ENCODE measurements around the gene RAB7A. TPM values are rescaled to one million over a fixed set of nuclear protein-coding genes. Genes with fewer than 3 reads are reported as not detected.

Gene RAB7A
- polyA plus RNA-seq, 1 donor from 2014 or later: 42.4 TPM

DNA sequence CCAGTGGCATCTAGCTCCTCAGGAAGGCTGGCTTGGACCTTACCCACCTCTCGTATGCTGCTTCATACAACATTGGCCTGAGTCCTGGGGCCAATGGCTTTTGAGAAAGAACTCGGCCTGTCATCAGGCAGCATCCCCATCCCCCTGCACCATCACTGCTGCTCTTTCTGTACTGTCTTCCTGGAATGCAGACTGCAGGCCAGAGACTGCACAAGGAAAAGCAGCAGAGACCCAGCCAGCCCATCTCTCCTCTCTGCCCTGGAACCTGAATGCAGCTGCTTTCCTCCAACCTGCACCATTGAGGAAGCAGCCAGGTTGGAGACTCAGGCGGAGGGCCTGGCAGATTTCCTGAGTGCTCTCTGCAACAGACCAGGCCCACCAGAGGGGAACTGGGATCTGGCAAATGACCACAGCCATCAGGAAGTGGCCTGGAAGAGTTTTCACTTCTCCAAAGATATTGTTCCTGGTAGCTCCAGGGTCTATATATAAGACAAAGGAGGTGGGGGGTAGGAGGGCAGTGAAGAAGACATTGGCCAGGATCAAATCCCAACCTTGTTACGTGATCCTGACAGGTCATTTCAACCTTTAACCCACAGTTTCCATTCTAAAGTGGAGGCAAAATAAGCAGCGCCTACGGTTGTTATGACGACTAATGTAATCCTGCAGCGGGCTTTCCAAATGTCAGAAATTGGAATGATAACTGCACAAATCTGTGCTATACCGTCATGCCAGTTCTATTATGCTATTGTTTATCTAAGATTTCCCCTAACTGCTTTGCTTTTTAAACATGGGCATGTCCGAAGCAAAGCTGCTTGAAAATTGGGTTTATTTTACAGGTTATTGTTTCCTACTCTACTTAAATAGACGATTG is 24.4 kb upstream of the RAB7A start:
- TF ChIP-seq MXI1 (conservative IDR thresholded peaks at IDR 0.05; ENCODE audit: poor library complexity, severe bottlenecking) (no peak), TAF1 (IDR thresholded peaks at IDR 0.05; ENCODE audit: low read depth) (no peak), EP300 (conservative IDR thresholded peaks at IDR 0.05; ENCODE audit: poor library complexity, severe bottlenecking) (peak; percentile 45), SMC3 (conservative IDR thresholded peaks at IDR 0.05; ENCODE audit: poor library complexity) (no peak), EZH2 (IDR thresholded peaks at IDR 0.05; ENCODE audit: borderline replicate concordance, insufficient read depth, low read length, poor library complexity, severe bottlenecking) (no peak), CTCF (IDR thresholded peaks at IDR 0.05; ENCODE audit: poor library complexity, severe bottlenecking) (no peak), RAD21 (conservative IDR thresholded peaks at IDR 0.05) (no peak)
- TF ChIP-seq, protein P1, sequence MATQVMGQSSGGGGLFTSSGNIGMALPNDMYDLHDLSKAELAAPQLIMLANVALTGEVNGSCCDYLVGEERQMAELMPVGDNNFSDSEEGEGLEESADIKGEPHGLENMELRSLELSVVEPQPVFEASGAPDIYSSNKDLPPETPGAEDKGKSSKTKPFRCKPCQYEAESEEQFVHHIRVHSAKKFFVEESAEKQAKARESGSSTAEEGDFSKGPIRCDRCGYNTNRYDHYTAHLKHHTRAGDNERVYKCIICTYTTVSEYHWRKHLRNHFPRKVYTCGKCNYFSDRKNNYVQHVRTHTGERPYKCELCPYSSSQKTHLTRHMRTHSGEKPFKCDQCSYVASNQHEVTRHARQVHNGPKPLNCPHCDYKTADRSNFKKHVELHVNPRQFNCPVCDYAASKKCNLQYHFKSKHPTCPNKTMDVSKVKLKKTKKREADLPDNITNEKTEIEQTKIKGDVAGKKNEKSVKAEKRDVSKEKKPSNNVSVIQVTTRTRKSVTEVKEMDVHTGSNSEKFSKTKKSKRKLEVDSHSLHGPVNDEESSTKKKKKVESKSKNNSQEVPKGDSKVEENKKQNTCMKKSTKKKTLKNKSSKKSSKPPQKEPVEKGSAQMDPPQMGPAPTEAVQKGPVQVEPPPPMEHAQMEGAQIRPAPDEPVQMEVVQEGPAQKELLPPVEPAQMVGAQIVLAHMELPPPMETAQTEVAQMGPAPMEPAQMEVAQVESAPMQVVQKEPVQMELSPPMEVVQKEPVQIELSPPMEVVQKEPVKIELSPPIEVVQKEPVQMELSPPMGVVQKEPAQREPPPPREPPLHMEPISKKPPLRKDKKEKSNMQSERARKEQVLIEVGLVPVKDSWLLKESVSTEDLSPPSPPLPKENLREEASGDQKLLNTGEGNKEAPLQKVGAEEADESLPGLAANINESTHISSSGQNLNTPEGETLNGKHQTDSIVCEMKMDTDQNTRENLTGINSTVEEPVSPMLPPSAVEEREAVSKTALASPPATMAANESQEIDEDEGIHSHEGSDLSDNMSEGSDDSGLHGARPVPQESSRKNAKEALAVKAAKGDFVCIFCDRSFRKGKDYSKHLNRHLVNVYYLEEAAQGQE (IDR thresholded peaks at IDR 0.05; ENCODE audit: borderline replicate concordance): peak; percentile 73
- H3K4me2 ChIP-seq (ENCODE audit: low read length): peak overlapping the region; percentile 40
- H3K4me3 ChIP-seq (ENCODE audit: low read length): no peak overlapping the region
- H3K9me3 ChIP-seq (ENCODE audit: low read length): no peaks in the 10 kb centered on the region
- no peaks in the 10 kb centered on the region for H3K79me2 ChIP-seq (replicated peaks; ENCODE audit: insufficient read depth, low read length)
- H3K9ac ChIP-seq (ENCODE audit: low read length): peak overlapping the region; percentile 45
- H3K9me2 ChIP-seq (ENCODE audit: insufficient read depth, low read length): no peaks in the 10 kb centered on the region
- peak overlapping the region; percentile 73 for H3K27ac ChIP-seq (ENCODE audit: low read length)
- no peaks in the 10 kb centered on the region for H3K27me3 ChIP-seq (ENCODE audit: insufficient read depth, low read depth, low read length)
- H2AFZ ChIP-seq (ENCODE audit: low read depth, low read length): peak overlapping the region; percentile 80
- H3K36me3 ChIP-seq (ENCODE audit: insufficient read depth, low read length): no peaks in the 10 kb centered on the region
- no peaks in the 10 kb centered on the region for H4K20me1 ChIP-seq (ENCODE audit: insufficient read depth)
- no peaks in the 10 kb centered on the region for H3F3A ChIP-seq (ENCODE audit: insufficient read depth, low read length, poor library complexity, severe bottlenecking)

- Histone ChIP-seq H4K20me1 (ENCODE audit: insufficient read depth) (no peaks in the 10 kb centered on the region), H3K9me3 (ENCODE audit: low read length) (no peaks in the 10 kb centered on the region), H3K27ac (ENCODE audit: low read length) (peak overlapping the region; percentile 73), H3K9ac (ENCODE audit: low read length) (peak overlapping the region; percentile 45), H3K9me2 (ENCODE audit: insufficient read depth, low read length) (no peaks in the 10 kb centered on the region), H3K4me2 (ENCODE audit: low read length) (no peak overlapping the region), H3K27me3 (ENCODE audit: insufficient read depth, low read depth, low read length) (no peaks in the 10 kb centered on the region), H3K79me2 (replicated peaks; ENCODE audit: insufficient read depth, low read length) (no peaks in the 10 kb centered on the region), H3K4me3 (ENCODE audit: low read length) (no peak overlapping the region), H3F3A (ENCODE audit: insufficient read depth, low read length, poor library complexity, severe bottlenecking) (no peaks in the 10 kb centered on the region), H3K36me3 (ENCODE audit: insufficient read depth, low read length) (no peaks in the 10 kb centered on the region), H2AFZ (ENCODE audit: low read depth, low read length) (peak overlapping the region; percentile 80)
- TF ChIP-seq, protein P1 (IDR thresholded peaks at IDR 0.05; ENCODE audit: borderline replicate concordance): no peak
- no peak for TF ChIP-seq POLR2AphosphoS5 (IDR thresholded peaks at IDR 0.05)
- no peak for TF ChIP-seq EZH2 (IDR thresholded peaks at IDR 0.05; ENCODE audit: borderline replicate concordance, insufficient read depth, low read length, poor library complexity, severe bottlenecking)
Observed at GRCh38 chr3:128702391-128702790, 23.6 kb upstream of the RAB7A start.

All from neural cell (in vitro differentiated cells).